A673 (cell line): ENCODE data around the gene C5orf15. TPM values are rescaled to one million over a fixed set of nuclear protein-coding genes. Genes with fewer than 3 reads are reported as not detected.
"Not testable (repeated sequence)": the region's sequence is repeated elsewhere in the genome, so short reads cannot be mapped to it uniquely, and the experiment has no call there.

Source experiments
- BruUV-seq: library from RNA; stranded (reverse); fragments of 400-500 nt; replicated peaks from 2 replicates; lab custom pipeline; 2021; lab: Mats Ljungman, UMichigan
- CTCF ChIA-PET: fragments of 300-600 bp; sonication (Branson Sonifier 250); formaldehyde crosslinking; loops from one replicate; lab custom pipeline; 2022; ENCODE audit warnings: antibody characterized with exemption; lab: Charles Lee
- POLR2A ChIA-PET: fragments of 300-600 bp; sonication (Branson Sonifier 250); formaldehyde crosslinking; loops from one replicate; lab custom pipeline; 2022; ENCODE audit warnings: antibody characterized with exemption; ENCODE audit not compliant: low non-redundant PET; lab: Charles Lee
- DNase-seq: peaks from one replicate; pipeline ENCODE4 v3.0.0-alpha.2; 2015; ENCODE audit warnings: low spot score
- H3K27ac ChIP-seq: fragments of 200-600 bp; sonication (generic); 2 replicates; pipeline ENCODE4 v1.5.1; 2016; ENCODE audit warnings: mixed run types, low read depth, mild to moderate bottlenecking, mixed read lengths, antibody characterized with exemption, low read length; ENCODE audit not compliant: poor library complexity, severe bottlenecking
- H3K27me3 ChIP-seq: fragments of 200-600 bp; sonication (generic); replicated peaks from 2 replicates; pipeline ENCODE4 v1.6.1; 2017; ENCODE audit warnings: mixed run types, low read depth, mild to moderate bottlenecking, mixed read lengths, antibody characterized with exemption, low read length; ENCODE audit not compliant: insufficient read depth, poor library complexity
- H3K36me3 ChIP-seq: fragments of 200-600 bp; sonication (generic); 2 replicates; pipeline ENCODE4 v1.6.1; 2016; ENCODE audit warnings: mixed run types, mild to moderate bottlenecking, mixed read lengths, antibody characterized with exemption, low read length; ENCODE audit not compliant: insufficient read depth, poor library complexity, severe bottlenecking
- H3K4me1 ChIP-seq: fragments of 200-600 bp; sonication (generic); 2 replicates; pipeline ENCODE4 v1.6.1; 2017; ENCODE audit warnings: mixed run types, mild to moderate bottlenecking, mixed read lengths, antibody characterized with exemption, low read length; ENCODE audit not compliant: insufficient read depth, poor library complexity, severe bottlenecking
- H3K4me3 ChIP-seq: fragments of 200-600 bp; sonication (generic); 2 replicates; pipeline ENCODE4 v1.5.1; 2016; ENCODE audit warnings: low read depth, mixed run types, mild to moderate bottlenecking, mixed read lengths, low read length; ENCODE audit not compliant: poor library complexity, severe bottlenecking
- H3K9me3 ChIP-seq: fragments of 200-600 bp; sonication (generic); 2 replicates; pipeline ENCODE4 v1.6.1; 2016; ENCODE audit warnings: mixed run types, low read depth, mild to moderate bottlenecking, mixed read lengths, antibody characterized with exemption, low read length; ENCODE audit not compliant: poor library complexity, severe bottlenecking
- EZH2 ChIP-seq: fragments of 200-600 bp; sonication (generic); IDR thresholded peaks from 2 replicates; pipeline ENCODE4 v1.6.1; 2017; ENCODE audit warnings: borderline replicate concordance, low read depth, mild to moderate bottlenecking, mixed read lengths, antibody characterized with exemption, low read length; ENCODE audit not compliant: poor library complexity, severe bottlenecking
- intact Hi-C: fragments of 100-400 bp; cut with micrococcal nuclease; formaldehyde crosslinking; loops from one replicate; pipeline ENCODE4 v1.10.0; 2022; ENCODE audit not compliant: unreplicated experiment
- total RNA-seq: library from RNA; stranded (reverse); gene quantifications from 2 replicates; pipeline ENCODE4 v1.2.3, GENCODE V29; 2021
- TF ChIP-seq, protein P1 (sequence below): fragments of 300-800, 200-600 bp; sonication (generic); conservative IDR thresholded peaks from 2 replicates; pipeline ENCODE4 v1.5.1; 2017; ENCODE audit warnings: low read depth, mild to moderate bottlenecking, antibody characterized with exemption, low read length, moderate library complexity, mixed read lengths

The C5orf15 gene
- total RNA-seq, 1 experiment from 2014 or later, result 40.8 TPM

DNA sequence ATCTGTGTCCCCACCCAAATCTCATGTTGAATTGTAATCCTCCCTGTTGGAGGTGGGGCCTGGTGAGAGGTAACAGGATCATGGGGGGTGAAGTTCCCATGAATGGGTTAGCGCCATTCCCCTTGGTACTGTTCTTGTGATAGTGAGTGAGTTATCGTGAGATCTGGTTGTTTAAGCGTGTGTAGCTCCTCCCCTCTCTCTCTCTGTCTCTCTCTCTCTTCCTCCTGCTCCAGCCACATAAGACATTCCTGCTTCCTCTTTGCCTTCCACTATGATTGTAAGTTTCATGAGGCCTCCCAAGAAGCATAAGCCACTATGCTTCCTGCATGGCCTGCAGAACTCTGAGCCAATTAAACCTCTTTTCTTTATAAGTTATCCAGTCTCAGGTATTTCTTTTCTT lies 28.8 kb downstream of the C5orf15 start:
- POLR2A ChIA-PET, result no interaction called here
- DNase-seq, result no peak
- intact Hi-C loops, result loop anchor here (5.0 to 10.0 kb wide), 4 partner anchors 67 to 827 kb away; no protein-coding TSS in a partner anchor
- CTCF ChIA-PET, result no interaction called here
- H3K4me3 ChIP-seq, result no peak overlapping the region
- no peaks in the 10 kb centered on the region for H3K27me3 ChIP-seq
- peaks cover 8% of the 10 kb centered on the region for H3K4me1 ChIP-seq
- no peak overlapping the region for H3K27ac ChIP-seq
- no peaks in the 10 kb centered on the region for H3K36me3 ChIP-seq
- H3K9me3 ChIP-seq, result no peaks in the 10 kb centered on the region
- BruUV-seq, result no TSS peak
- TF ChIP-seq, protein P1, sequence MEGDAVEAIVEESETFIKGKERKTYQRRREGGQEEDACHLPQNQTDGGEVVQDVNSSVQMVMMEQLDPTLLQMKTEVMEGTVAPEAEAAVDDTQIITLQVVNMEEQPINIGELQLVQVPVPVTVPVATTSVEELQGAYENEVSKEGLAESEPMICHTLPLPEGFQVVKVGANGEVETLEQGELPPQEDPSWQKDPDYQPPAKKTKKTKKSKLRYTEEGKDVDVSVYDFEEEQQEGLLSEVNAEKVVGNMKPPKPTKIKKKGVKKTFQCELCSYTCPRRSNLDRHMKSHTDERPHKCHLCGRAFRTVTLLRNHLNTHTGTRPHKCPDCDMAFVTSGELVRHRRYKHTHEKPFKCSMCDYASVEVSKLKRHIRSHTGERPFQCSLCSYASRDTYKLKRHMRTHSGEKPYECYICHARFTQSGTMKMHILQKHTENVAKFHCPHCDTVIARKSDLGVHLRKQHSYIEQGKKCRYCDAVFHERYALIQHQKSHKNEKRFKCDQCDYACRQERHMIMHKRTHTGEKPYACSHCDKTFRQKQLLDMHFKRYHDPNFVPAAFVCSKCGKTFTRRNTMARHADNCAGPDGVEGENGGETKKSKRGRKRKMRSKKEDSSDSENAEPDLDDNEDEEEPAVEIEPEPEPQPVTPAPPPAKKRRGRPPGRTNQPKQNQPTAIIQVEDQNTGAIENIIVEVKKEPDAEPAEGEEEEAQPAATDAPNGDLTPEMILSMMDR, result no peak
- TF ChIP-seq EZH2, result no peak

GRCh38 chr5:133938929-133939328 lies 29.5 kb downstream of the C5orf15 start:
- Histone ChIP-seq H3K27me3 (no peaks in the 10 kb centered on the region), H3K9me3 (no peaks in the 10 kb centered on the region), H3K4me1 (peaks cover 8% of the 10 kb centered on the region), H3K36me3 (no peaks in the 10 kb centered on the region), H3K27ac (no peak overlapping the region), H3K4me3 (no peak overlapping the region)
- BruUV-seq, result no TSS peak
- intact Hi-C loops, result no loop called here
- ChIA-PET POLR2A (no interaction called here), CTCF (no interaction called here)
- DNase-seq, result no peak
- TF ChIP-seq, protein P1, result no peak
- TF ChIP-seq EZH2, result no peak

- Histone ChIP-seq H3K27ac (no peak overlapping the region), H3K27me3 (no peaks in the 10 kb centered on the region), H3K36me3 (no peaks in the 10 kb centered on the region), H3K9me3 (no peaks in the 10 kb centered on the region), H3K4me1 (peaks cover 8% of the 10 kb centered on the region), H3K4me3 (no peak overlapping the region)
- POLR2A ChIA-PET, result no interaction called here
- no peak for DNase-seq
- BruUV-seq, result no TSS peak
- CTCF ChIA-PET, result no interaction called here
- intact Hi-C loops, result no loop called here
- TF ChIP-seq EZH2, result no peak
- TF ChIP-seq, protein P1, result no peak
Measured at GRCh38 chr5:133938039-133938821, 30.2 kb downstream of the C5orf15 start.

DNA sequence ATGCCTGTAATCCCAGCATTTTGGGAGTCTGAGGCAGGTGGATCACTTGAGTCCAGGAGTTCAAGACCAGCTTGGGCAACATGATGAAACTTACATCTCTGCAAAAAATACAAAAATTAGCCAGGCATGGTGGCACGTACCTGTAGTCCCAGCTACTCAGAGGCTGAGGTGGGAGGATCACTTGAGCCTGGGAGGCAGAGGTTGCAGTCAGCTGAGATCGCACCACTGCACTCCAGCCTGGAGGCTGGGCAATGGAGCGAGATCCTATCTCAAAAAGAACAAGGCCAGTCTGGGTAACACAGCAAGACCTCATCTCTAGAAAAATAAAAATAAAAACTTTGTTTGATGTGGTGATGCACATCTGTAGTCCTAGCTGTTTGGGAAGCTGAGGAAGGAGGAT lies 30.8 kb downstream of the C5orf15 start:
- H3K4me3 ChIP-seq, H3K27me3 ChIP-seq, H3K4me1 ChIP-seq, POLR2A ChIA-PET, intact Hi-C loops, H3K27ac ChIP-seq, CTCF ChIA-PET, BruUV-seq, H3K9me3 ChIP-seq, DNase-seq, H3K36me3 ChIP-seq: not testable (repeated sequence)
